CD4-positive, alpha-beta T cell (primary cell): ENCODE data around the gene AGTPBP1. TPM values are rescaled to one million over a fixed set of nuclear protein-coding genes. Genes with fewer than 3 reads are reported as not detected.
"Not testable (repeated sequence)": the region's sequence is repeated elsewhere in the genome, so short reads cannot be mapped to it uniquely, and the experiment has no call there.

ENCODE experiments used
- ATAC-seq: fragments of 200-7000 bp; cut with Tn5 transposase; one replicate; pipeline ENCODE4 v1.10.0; 2022; ENCODE audit warnings: mild to moderate bottlenecking; ENCODE audit not compliant: poor library complexity
- CTCF ChIA-PET: fragments of 350-600 bp; sonication (Branson Sonifier 250); formaldehyde crosslinking; loops from one replicate; lab custom pipeline; 2021; ENCODE audit warnings: antibody characterized with exemption, inconsistent platforms; lab: Charles Lee
- POLR2A ChIA-PET: fragments of 350-600 bp; sonication (Branson Sonifier 250); formaldehyde crosslinking; loops from one replicate; lab custom pipeline; 2021; ENCODE audit warnings: antibody characterized with exemption, inconsistent platforms; lab: Charles Lee
- DNase-seq, 14 experiments: peaks; one replicate each; pipeline ENCODE4 v3.0.0-alpha.2; 2013 to 2020; ENCODE audit warnings: mixed read lengths in 2 of 14
- H3K27ac ChIP-seq, 2 donors: one replicate each; pipeline versions ENCODE4 v1.5.1 to v1.7.0; 2013; ENCODE audit warnings: low read length in 2 of 2, low read depth in 1 of 2, mild to moderate bottlenecking in 1 of 2
- H3K27me3 ChIP-seq, 2 experiments: 1 replicate in 1 of 2; 2 replicates in 1 of 2; pipeline versions ENCODE4 v1.6.1 to v1.7.0; 2013; ENCODE audit warnings: low read length in 2 of 2, control low read depth in 1 of 2, mild to moderate bottlenecking in 1 of 2, moderate library complexity in 1 of 2; ENCODE audit not compliant: insufficient read depth in 2 of 2, control insufficient read depth in 1 of 2
- H3K36me3 ChIP-seq: one replicate; pipeline ENCODE4 v1.6.1; 2013; ENCODE audit warnings: low read length, control low read depth; ENCODE audit not compliant: insufficient read depth
- H3K4me1 ChIP-seq: one replicate; pipeline ENCODE4 v1.6.1; 2013; ENCODE audit warnings: low read length, control low read depth; ENCODE audit not compliant: insufficient read depth
- H3K4me3 ChIP-seq: one replicate; pipeline ENCODE4 v1.5.1; 2013; ENCODE audit warnings: mild to moderate bottlenecking, low read length, moderate library complexity
- H3K9me3 ChIP-seq, 2 experiments: 1 replicate in 1 of 2; 2 replicates in 1 of 2; pipeline versions ENCODE4 v1.6.1 to v1.7.0; 2013; ENCODE audit warnings: low read length in 2 of 2, mild to moderate bottlenecking in 2 of 2, control low read depth in 1 of 2, moderate library complexity in 1 of 2; ENCODE audit not compliant: control insufficient read depth in 1 of 2, insufficient read depth in 1 of 2
- H3K27ac Mint-ChIP-seq: one replicate; pipeline ENCODE4 v1.8.0; 2020; ENCODE audit warnings: mixed read lengths
- H3K27me3 Mint-ChIP-seq: one replicate; pipeline ENCODE4 v1.8.0; 2021; ENCODE audit warnings: mixed read lengths
- H3K36me3 Mint-ChIP-seq: one replicate; pipeline ENCODE4 v1.8.0; 2021; ENCODE audit warnings: low read depth, mixed read lengths
- H3K4me1 Mint-ChIP-seq: one replicate; pipeline ENCODE4 v1.8.0; 2021; ENCODE audit warnings: low read depth, mixed read lengths
- H3K4me3 Mint-ChIP-seq: one replicate; pipeline ENCODE4 v1.8.0; 2020; ENCODE audit warnings: mild to moderate bottlenecking, mixed read lengths
- H3K9me3 Mint-ChIP-seq: one replicate; pipeline ENCODE4 v1.8.0; 2020; ENCODE audit warnings: mixed read lengths
- CTCF ChIP-seq: fragments of 200-600 bp; IDR thresholded peaks from one replicate; pipeline ENCODE4 v1.8.0; 2022; ENCODE audit warnings: antibody characterized with exemption, mild to moderate bottlenecking
- intact Hi-C, 2 experiments: fragments of 100-400 bp; cut with DNase I in 1 of 2; cut with micrococcal nuclease in 1 of 2; formaldehyde crosslinking; loops; one replicate each; pipeline versions ENCODE4 v1.15.1 to v1.9.0; 2023 to 2025; cut with DNase I, micrococcal nuclease
- polyA plus RNA-seq, 2 donors: library from polyadenylated mRNA; unstranded; fragments of 120-200 nt; gene quantifications; one replicate each; pipeline ENCODE4 v1.2.1, GENCODE V29; 2013
- total RNA-seq, 174 experiments: library from RNA in 2 of 174; stranded (reverse) in 2 of 174; gene quantifications; one replicate each; pipeline ENCODE4 v1.2.3 and lab custom pipeline; 2021 to 2026

The AGTPBP1 gene, protein sequence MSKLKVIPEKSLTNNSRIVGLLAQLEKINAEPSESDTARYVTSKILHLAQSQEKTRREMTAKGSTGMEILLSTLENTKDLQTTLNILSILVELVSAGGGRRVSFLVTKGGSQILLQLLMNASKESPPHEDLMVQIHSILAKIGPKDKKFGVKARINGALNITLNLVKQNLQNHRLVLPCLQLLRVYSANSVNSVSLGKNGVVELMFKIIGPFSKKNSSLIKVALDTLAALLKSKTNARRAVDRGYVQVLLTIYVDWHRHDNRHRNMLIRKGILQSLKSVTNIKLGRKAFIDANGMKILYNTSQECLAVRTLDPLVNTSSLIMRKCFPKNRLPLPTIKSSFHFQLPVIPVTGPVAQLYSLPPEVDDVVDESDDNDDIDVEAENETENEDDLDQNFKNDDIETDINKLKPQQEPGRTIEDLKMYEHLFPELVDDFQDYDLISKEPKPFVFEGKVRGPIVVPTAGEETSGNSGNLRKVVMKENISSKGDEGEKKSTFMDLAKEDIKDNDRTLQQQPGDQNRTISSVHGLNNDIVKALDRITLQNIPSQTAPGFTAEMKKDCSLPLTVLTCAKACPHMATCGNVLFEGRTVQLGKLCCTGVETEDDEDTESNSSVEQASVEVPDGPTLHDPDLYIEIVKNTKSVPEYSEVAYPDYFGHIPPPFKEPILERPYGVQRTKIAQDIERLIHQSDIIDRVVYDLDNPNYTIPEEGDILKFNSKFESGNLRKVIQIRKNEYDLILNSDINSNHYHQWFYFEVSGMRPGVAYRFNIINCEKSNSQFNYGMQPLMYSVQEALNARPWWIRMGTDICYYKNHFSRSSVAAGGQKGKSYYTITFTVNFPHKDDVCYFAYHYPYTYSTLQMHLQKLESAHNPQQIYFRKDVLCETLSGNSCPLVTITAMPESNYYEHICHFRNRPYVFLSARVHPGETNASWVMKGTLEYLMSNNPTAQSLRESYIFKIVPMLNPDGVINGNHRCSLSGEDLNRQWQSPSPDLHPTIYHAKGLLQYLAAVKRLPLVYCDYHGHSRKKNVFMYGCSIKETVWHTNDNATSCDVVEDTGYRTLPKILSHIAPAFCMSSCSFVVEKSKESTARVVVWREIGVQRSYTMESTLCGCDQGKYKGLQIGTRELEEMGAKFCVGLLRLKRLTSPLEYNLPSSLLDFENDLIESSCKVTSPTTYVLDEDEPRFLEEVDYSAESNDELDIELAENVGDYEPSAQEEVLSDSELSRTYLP
- total RNA-seq (10 to 100 TPM; 52.0 to 55.2 TPM), total RNA-seq (lab: John Stamatoyannopoulos, UW) (37.6 to 177 (median 108) reads per million in 172 experiments)
- 31.7 TPM for polyA plus RNA-seq (2013, experiment 1 of 2)
- polyA plus RNA-seq (2013, experiment 2 of 2) = 30.6 TPM

DNA sequence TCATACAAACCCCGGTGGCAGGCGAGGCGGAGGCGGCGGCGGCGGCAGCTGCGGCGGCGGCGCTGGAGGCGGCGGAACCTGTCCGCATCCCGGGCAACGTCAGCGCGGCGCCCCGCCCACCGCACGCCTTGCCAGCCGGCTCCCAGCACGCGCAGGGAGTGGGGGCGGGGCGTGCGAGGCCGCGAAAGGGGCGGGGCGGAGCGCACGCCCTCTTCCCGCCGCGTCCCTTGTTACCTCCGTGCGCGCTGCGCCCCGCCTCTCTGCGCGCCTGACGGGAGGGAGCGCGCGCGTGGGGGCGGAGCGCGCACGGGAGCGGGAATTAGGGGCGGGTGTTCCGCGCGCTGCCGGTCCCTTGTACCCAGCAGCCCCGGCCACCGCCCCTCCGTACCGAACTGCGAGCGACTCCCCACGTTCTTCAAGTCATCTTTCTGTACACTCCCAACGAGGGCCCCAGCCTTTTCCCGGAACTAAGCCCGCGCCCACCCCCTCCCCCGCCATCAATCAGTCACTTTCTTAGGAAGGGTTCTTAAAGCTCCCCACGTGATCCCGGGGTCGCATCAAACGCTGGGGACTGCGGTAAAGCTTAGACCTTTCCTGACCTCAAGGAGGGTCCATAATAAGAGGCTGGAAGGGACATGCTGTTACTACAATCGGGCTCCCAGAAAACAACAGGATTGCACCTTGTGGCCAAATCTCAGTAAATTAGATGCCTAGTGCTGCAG, at the start of gene AGTPBP1:
TSS of gene AGTPBP1 (minus strand) at position 80 of the 722 bp plus-strand sequence. CDS start 29,421 bp downstream, outside the sequence.
- Histone ChIP-seq H3K4me3 (peak within 1 kb of the TSS; percentile 89), H3K27me3 (no peaks in the 10 kb centered on the region), H3K36me3 (no peaks in the 10 kb centered on the region), H3K4me1 (peaks cover 18% of the 10 kb centered on the region), H3K27ac (peak within 1 kb of the TSS; percentile 80 to 97), H3K9me3 (no peaks in the 10 kb centered on the region)
- Mint-ChIP-seq H3K27ac (peak within 1 kb of the TSS; percentile 93), H3K4me1 (peaks cover 35% of the 10 kb centered on the region), H3K27me3 (no peaks in the 10 kb centered on the region), H3K9me3 (no peaks in the 10 kb centered on the region), H3K4me3 (peak within 1 kb of the TSS; percentile 97), H3K36me3 (peaks cover 10% of the 10 kb centered on the region)
- DNase-seq (peak; percentile 92 to 100 (median 98)), ATAC-seq (peak; percentile 81)
- ChIA-PET POLR2A (interaction anchor here (2.1 to 5.0 kb wide), 8 partner anchors 10 to 1762 kb away, joined by 7 to 65 read pairs (median 11); partner anchors contain the start of genes HNRNPK, ISCA1 and RMI1), CTCF (interaction anchor here (1.9 to 3.0 kb wide), 2 partner anchors 44 to 132 kb away, joined by 4 to 15 read pairs; no protein-coding TSS in a partner anchor)
- intact Hi-C loops = loop anchor here (1.0 to 10.0 kb wide), 10 partner anchors 19 to 1925 kb away; partner anchors contain the start of genes ISCA1 (in 2 of the 2), GKAP1 (in 1 of the 2), HNRNPK (in 1 of the 2) and NAA35 (in 1 of the 2)
- TF ChIP-seq CTCF = no peak

- ATAC-seq, H3K4me1 ChIP-seq, H3K27me3 Mint-ChIP-seq, H3K4me3 Mint-ChIP-seq, H3K27ac ChIP-seq, CTCF ChIA-PET, H3K27me3 ChIP-seq, H3K4me1 Mint-ChIP-seq, H3K36me3 ChIP-seq, DNase-seq, POLR2A ChIA-PET, H3K4me3 ChIP-seq, H3K9me3 ChIP-seq, H3K27ac Mint-ChIP-seq, H3K9me3 Mint-ChIP-seq, H3K36me3 Mint-ChIP-seq: not testable (repeated sequence)
- TF ChIP-seq CTCF = peak; percentile 68
- intact Hi-C loops = loop anchor here (2.0 to 10.0 kb wide), 2 partner anchors 87 to 1391 kb away; no protein-coding TSS in a partner anchor
These were observed 44.4 kb upstream of the AGTPBP1 start for GRCh38 chr9:85786116-85786515.

DNA sequence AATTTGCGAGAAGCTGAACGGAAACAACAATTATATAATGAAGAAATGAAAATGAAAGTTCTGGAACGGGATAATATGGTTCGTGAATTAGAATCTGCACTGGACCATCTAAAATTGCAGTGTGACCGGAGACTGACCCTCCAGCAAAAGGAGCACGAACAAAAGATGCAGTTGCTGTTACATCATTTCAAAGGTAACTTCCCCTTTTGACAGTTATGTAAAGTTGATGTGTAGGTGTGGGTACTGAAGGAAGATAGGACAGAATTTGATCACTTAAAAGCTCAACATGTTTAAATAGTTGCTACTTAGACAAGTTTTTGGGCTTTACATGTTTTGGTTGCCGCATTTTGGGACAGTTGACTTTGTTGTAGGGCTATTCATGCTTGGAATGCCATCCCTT, 32.1 kb upstream of the AGTPBP1 start:
- H3K36me3 ChIP-seq, ATAC-seq, DNase-seq, H3K27me3 ChIP-seq, H3K27ac Mint-ChIP-seq, H3K27me3 Mint-ChIP-seq, H3K4me1 Mint-ChIP-seq, intact Hi-C loops, H3K9me3 ChIP-seq, H3K4me3 ChIP-seq, H3K9me3 Mint-ChIP-seq, H3K4me1 ChIP-seq, H3K36me3 Mint-ChIP-seq, H3K27ac ChIP-seq, POLR2A ChIA-PET, H3K4me3 Mint-ChIP-seq, CTCF ChIA-PET: not testable (repeated sequence)

GRCh38 chr9:85761802-85762201, 20.0 kb upstream of the AGTPBP1 start:
- H3K4me1 Mint-ChIP-seq, H3K36me3 Mint-ChIP-seq, H3K9me3 ChIP-seq, H3K27me3 ChIP-seq, ATAC-seq, H3K4me3 Mint-ChIP-seq, intact Hi-C loops, POLR2A ChIA-PET, H3K27ac Mint-ChIP-seq, H3K36me3 ChIP-seq, DNase-seq, H3K27ac ChIP-seq, H3K4me3 ChIP-seq, H3K9me3 Mint-ChIP-seq, H3K4me1 ChIP-seq, CTCF ChIA-PET, H3K27me3 Mint-ChIP-seq: not testable (repeated sequence)
